ENCODE results near the gene FGF4.

DNA sequence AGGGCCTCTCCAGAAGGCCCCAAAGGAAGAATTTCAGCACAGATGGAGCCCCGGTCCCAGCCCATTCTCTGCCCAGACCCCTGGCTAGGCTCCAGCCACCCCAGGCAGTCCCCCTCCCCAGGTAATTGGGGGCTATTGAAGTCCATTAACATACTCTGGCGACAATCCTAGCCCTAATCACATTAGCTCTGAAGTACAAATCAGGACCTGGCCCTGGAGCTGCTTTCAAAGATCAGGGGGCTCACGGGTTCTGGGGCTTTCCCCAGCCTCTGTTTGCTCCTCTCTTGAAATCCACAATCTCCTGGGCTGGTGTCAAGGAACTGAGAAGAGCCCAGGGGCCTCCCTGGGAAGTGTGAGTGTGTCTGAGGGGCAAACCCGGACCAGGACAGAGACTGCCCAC, 22.3 kb downstream of the FGF4 start:
- TF ChIP-seq, protein P1, sequence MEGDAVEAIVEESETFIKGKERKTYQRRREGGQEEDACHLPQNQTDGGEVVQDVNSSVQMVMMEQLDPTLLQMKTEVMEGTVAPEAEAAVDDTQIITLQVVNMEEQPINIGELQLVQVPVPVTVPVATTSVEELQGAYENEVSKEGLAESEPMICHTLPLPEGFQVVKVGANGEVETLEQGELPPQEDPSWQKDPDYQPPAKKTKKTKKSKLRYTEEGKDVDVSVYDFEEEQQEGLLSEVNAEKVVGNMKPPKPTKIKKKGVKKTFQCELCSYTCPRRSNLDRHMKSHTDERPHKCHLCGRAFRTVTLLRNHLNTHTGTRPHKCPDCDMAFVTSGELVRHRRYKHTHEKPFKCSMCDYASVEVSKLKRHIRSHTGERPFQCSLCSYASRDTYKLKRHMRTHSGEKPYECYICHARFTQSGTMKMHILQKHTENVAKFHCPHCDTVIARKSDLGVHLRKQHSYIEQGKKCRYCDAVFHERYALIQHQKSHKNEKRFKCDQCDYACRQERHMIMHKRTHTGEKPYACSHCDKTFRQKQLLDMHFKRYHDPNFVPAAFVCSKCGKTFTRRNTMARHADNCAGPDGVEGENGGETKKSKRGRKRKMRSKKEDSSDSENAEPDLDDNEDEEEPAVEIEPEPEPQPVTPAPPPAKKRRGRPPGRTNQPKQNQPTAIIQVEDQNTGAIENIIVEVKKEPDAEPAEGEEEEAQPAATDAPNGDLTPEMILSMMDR (IDR thresholded peaks at IDR 0.05; ENCODE audit: insufficient read depth, low read depth, low read length): no peak
- TF ChIP-seq EZH2 (IDR thresholded peaks at IDR 0.05; ENCODE audit: insufficient read depth, low read length): no peak

Data from astrocyte (in vitro differentiated cells and primary cell).